ENCODE measurements around the gene ASPM. TPM values are rescaled to one million over a fixed set of nuclear protein-coding genes. Genes with fewer than 3 reads are reported as not detected.

Gene ASPM
- total RNA-seq, 1 donor from 2014 or later = 8.9 TPM

DNA sequence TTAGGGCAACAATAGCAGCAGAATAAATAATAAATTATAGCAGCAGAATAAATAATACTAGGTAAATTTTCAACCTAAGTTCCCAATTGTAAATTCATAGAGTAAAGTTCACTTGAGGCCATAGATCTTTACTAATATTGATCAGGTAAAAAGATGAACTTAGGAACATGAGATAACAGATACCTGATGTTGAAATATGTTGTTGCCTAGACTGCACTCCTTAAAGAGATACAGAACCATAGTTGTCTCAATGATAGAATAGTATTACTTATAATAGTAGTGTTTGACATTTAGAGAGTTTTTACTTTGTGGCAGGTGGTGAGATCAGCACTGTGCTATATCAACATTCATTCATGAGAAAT is 79.0 kb downstream of the ASPM start:
- Mint-ChIP-seq H3K36me3 (ENCODE audit: unreplicated experiment) (no peaks in the 10 kb centered on the region), H3K9me3 (ENCODE audit: unreplicated experiment) (peaks cover 6% of the 10 kb centered on the region), H3K4me3 (ENCODE audit: unreplicated experiment) (no peak overlapping the region), H3K27me3 (ENCODE audit: unreplicated experiment) (peaks cover 11% of the 10 kb centered on the region), H3K27ac (ENCODE audit: unreplicated experiment) (no peak overlapping the region), H3K4me1 (ENCODE audit: unreplicated experiment) (peaks cover 6% of the 10 kb centered on the region)
- no peak for DNase-seq (ENCODE audit: extremely low spot score, unreplicated experiment)
- TF ChIP-seq, protein P1, sequence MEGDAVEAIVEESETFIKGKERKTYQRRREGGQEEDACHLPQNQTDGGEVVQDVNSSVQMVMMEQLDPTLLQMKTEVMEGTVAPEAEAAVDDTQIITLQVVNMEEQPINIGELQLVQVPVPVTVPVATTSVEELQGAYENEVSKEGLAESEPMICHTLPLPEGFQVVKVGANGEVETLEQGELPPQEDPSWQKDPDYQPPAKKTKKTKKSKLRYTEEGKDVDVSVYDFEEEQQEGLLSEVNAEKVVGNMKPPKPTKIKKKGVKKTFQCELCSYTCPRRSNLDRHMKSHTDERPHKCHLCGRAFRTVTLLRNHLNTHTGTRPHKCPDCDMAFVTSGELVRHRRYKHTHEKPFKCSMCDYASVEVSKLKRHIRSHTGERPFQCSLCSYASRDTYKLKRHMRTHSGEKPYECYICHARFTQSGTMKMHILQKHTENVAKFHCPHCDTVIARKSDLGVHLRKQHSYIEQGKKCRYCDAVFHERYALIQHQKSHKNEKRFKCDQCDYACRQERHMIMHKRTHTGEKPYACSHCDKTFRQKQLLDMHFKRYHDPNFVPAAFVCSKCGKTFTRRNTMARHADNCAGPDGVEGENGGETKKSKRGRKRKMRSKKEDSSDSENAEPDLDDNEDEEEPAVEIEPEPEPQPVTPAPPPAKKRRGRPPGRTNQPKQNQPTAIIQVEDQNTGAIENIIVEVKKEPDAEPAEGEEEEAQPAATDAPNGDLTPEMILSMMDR (IDR thresholded peaks at IDR 0.05) = no peak

DNA sequence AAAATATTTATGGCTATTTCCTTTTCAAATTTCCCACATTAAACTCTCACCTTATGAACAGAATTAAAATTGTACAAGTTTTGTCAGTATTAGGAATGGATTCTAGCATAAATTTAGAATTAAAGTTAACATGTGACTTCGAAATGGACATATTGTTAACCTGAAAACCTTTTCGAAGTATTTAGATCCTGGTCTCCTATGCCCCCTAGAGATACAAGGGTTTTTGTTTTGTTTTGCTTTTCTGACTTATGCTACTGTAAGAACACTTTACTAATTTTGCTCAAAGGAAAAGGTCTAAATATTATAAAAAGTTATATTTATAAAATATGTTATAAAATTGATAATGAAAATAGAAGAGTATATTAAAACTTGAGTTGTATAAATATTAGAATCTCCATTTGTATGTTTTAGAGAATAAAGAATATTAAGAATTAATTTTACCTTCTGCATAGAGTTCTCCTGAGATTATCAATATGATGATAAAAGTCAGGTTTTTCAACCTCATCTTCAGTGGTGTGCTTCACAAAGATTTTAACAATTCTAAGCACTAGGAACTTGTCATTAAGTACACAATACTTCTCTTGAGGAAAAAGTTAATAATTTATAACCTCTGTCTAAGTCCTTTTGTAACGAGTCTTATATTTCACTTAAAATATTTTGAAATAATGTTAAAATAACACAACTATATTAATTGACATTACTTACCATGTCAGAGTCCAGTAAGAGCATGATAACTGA is 79.6 kb downstream of the ASPM start, which contains the start of gene F13B:
F13B (minus strand) TSS at position 542 of the 738 bp plus-strand sequence; CDS start at position 505, 37 bp downstream.
- peaks cover 6% of the 10 kb centered on the region for H3K4me1 Mint-ChIP-seq (ENCODE audit: unreplicated experiment)
- no peak for DNase-seq (ENCODE audit: extremely low spot score, unreplicated experiment)
- peaks cover 6% of the 10 kb centered on the region for H3K9me3 Mint-ChIP-seq (ENCODE audit: unreplicated experiment)
- no peak within 1 kb of the TSS for H3K4me3 Mint-ChIP-seq (ENCODE audit: unreplicated experiment)
- H3K36me3 Mint-ChIP-seq (ENCODE audit: unreplicated experiment) = no peaks in the 10 kb centered on the region
- H3K27me3 Mint-ChIP-seq (ENCODE audit: unreplicated experiment) = peaks cover 15% of the 10 kb centered on the region
- H3K27ac Mint-ChIP-seq (ENCODE audit: unreplicated experiment) = no peak within 1 kb of the TSS
- TF ChIP-seq, protein P1 (IDR thresholded peaks at IDR 0.05) = no peak

DNA sequence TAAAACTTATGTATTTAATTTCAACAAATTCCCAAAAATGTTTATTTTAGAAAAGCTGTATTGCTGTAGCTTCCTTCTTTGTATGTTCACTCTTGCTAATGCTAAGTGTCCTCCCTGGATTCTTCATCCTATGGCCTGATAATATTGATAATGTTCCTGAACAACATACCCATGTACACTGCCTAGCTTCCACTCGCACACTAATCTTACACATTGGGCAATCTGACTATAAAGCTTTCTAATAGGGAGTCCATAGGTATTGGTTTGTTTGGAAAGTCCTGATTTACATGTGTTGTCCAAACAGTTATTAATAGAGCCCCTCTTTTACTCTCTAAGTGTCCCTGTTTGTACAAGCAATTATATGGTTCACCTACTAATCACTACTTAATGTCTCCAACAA is 80.2 kb downstream of the ASPM start:
- H3K9me3 Mint-ChIP-seq (ENCODE audit: unreplicated experiment) = peaks cover 6% of the 10 kb centered on the region
- no peak for DNase-seq (ENCODE audit: extremely low spot score, unreplicated experiment)
- H3K4me1 Mint-ChIP-seq (ENCODE audit: unreplicated experiment) = peaks cover 6% of the 10 kb centered on the region
- H3K36me3 Mint-ChIP-seq (ENCODE audit: unreplicated experiment) = no peaks in the 10 kb centered on the region
- TF ChIP-seq, protein P1 (IDR thresholded peaks at IDR 0.05) = no peak
- no peak overlapping the region for H3K27ac Mint-ChIP-seq (ENCODE audit: unreplicated experiment)
- no peak overlapping the region for H3K4me3 Mint-ChIP-seq (ENCODE audit: unreplicated experiment)
- peaks cover 15% of the 10 kb centered on the region for H3K27me3 Mint-ChIP-seq (ENCODE audit: unreplicated experiment)

DNA sequence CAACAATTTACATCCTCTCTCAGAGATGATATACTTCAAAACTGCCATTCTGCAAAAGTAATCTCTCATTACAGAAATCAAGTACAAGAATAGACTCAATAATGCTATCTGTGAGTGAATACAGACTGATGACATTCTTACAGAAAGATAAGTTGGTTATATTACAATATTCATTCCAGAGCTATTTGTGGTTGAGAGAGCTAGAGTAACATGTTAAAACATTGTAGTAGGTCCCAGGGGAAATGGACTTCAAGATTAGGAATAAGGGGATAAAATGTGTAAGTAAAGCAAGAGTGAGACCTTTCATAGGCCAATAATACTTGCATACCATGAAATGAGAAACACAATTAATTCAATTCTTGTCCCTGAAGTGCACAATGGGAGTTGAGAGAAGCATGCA is 80.9 kb downstream of the ASPM start:
- Mint-ChIP-seq H3K9me3 (ENCODE audit: unreplicated experiment) (peaks cover 6% of the 10 kb centered on the region), H3K4me1 (ENCODE audit: unreplicated experiment) (peaks cover 6% of the 10 kb centered on the region), H3K4me3 (ENCODE audit: unreplicated experiment) (no peak overlapping the region), H3K27me3 (ENCODE audit: unreplicated experiment) (peaks cover 18% of the 10 kb centered on the region), H3K27ac (ENCODE audit: unreplicated experiment) (no peak overlapping the region), H3K36me3 (ENCODE audit: unreplicated experiment) (no peaks in the 10 kb centered on the region)
- DNase-seq (ENCODE audit: extremely low spot score, unreplicated experiment) = no peak
- TF ChIP-seq, protein P1 (IDR thresholded peaks at IDR 0.05) = no peak

DNA sequence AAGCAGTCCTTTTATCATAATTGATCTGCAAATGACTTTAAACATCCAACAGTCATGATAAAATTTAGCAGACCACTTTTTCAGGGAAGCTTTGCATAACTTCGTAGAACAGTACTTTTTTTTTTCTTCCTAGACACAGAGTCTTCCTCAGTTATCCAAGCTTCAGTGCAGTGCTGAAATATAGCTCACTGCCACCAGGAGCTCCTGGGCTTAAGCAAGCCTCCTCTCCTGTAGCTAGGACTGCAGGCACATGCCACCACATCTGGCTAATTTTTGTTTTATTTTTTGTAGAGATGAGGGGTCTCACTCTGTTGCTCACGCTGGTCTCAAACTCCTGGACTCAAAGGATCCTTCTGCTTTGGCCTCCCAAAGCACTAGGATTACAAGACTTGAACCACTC is 83.3 kb downstream of the ASPM start:
- TF ChIP-seq, protein P1 (IDR thresholded peaks at IDR 0.05) = no peak
- H3K4me3 Mint-ChIP-seq (ENCODE audit: unreplicated experiment) = no peak overlapping the region
- peaks cover 32% of the 10 kb centered on the region for H3K27me3 Mint-ChIP-seq (ENCODE audit: unreplicated experiment)
- H3K27ac Mint-ChIP-seq (ENCODE audit: unreplicated experiment) = no peak overlapping the region
- no peaks in the 10 kb centered on the region for H3K9me3 Mint-ChIP-seq (ENCODE audit: unreplicated experiment)
- H3K36me3 Mint-ChIP-seq (ENCODE audit: unreplicated experiment) = no peaks in the 10 kb centered on the region
- no peak for DNase-seq (ENCODE audit: extremely low spot score, unreplicated experiment)
- H3K4me1 Mint-ChIP-seq (ENCODE audit: unreplicated experiment) = peaks cover 6% of the 10 kb centered on the region

All from osteocyte (in vitro differentiated cells).